IPS-NIHi11 (cell line): ENCODE measurements around the gene ZSWIM8.

ENCODE experiments used
- DNase-seq: peaks from one replicate; pipeline ENCODE4 v3.0.0; 2012; ENCODE audit warnings: mixed read lengths, low spot score

ZSWIM8 gene

GRCh38 chr10:73841061-73841421 lies 55.6 kb downstream of the ZSWIM8 start:
- no peak for DNase-seq

DNA sequence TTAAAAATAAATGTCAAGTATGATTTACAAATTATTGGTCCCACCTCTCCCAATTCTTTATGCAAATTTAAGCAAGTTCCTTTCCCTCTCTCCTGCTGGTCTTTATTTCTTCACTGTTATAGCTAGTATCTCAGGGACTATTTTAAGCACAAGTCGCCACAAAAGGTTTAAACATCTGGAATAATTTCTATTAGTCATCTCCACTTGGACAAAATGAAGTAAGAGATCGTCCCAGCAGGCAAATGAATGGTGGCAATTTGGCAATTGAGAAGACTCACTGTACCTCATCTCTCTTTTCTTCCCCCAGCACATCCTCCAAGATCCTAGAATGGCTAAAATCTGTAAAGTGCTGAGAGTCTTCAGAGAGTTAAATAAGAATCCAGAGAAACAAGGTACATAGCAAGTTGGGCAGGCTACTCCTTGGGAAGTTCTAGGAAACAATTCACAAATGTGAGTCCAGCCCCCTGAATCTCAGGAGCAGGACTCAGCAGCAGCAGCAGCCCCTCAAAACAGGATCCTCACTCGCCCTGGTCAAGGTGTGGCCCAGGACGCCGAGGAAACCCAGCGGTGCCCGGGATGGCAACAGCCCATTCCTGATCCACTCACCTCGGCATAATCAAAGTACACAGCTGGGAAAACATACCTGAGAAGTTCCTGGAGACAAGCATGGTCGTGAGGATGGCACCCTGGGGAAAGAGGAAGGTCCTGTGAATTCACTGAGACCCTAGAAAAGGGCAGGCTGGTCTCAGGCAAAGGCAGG lies 56.3 kb downstream of the ZSWIM8 start:
- DNase-seq: no peak

DNA sequence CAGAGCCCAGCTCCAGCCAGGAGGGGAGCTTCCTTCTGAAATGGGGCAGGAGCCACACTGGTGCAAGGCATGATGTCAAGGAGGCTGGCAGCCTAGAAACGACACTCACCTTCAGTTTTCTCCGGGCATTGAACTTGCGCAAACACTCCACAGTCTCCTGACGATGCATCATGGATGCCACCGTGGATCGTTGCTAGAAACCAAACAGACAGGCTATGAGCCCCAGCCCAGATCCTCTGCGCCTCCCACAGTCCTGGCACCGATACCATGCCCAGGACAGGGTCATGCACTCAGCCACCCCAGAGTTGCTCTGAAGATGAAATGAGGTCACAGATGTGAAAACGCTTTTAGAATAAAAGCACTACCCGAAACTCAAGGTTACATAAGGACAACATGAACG lies 56.9 kb downstream of the ZSWIM8 start:
- no peak for DNase-seq

GRCh38 chr10:73843261-73843660 lies 57.9 kb downstream of the ZSWIM8 start:
- no peak for DNase-seq

GRCh38 chr10:73847031-73847430 lies 61.6 kb downstream of the ZSWIM8 start:
- DNase-seq: no peak

DNA sequence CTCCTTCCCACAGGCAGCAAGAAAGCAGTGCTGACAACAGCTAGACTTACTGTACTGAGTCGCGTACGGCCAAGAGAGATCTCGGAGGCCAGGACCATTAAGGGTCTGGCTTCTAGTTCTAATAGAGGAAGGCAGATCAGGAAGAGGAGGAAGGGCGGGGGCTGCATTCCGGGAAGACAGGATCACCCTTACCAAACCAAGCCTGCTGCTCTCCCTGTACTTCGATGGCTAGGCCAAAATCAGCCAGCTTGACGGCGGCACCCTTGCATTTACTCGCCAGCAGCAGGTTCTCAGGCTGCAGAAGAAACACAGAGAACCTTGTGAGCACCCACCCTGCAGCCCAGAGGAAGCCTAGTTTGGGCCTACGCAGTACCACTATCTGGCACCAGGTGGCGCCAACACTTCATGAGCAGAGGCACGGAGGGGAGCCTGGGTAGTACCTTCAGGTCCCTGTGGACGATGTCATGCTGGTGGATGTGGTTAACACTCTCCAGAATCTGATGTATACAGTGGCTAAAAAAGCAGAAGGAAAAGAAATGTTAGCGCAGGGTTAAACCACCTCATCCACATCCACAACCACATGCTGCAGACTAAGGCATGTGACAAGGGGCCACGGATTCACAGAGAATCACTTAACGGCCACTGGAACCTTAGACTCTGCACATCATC lies 63.5 kb downstream of the ZSWIM8 start:
- DNase-seq: peak; percentile 97

GRCh38 chr10:73850211-73850610 lies 64.8 kb downstream of the ZSWIM8 start:
- DNase-seq: no peak

GRCh38 chr10:73850863-73851461 lies 65.6 kb downstream of the ZSWIM8 start:
- peak; percentile 82 for DNase-seq
